ENCODE data around the gene GOSR1.

GRCh38 chr17:30570191-30570590 lies 93.0 kb downstream of the GOSR1 start:
- no peak for TF ChIP-seq CTCF (IDR thresholded peaks at IDR 0.05)
- TF ChIP-seq POLR2A (IDR thresholded peaks at IDR 0.05) = no peak
